NCI-H446 (cell line): ENCODE results near the gene GLRX2.
"Not testable (repeated sequence)": the region's sequence is repeated elsewhere in the genome, so short reads cannot be mapped to it uniquely, and the experiment has no call there.

ENCODE experiments used
- DNase-seq, 2 experiments: peaks; one replicate each; lab custom pipeline; 2025; lab: John Stamatoyannopoulos, UW

GLRX2 gene

DNA sequence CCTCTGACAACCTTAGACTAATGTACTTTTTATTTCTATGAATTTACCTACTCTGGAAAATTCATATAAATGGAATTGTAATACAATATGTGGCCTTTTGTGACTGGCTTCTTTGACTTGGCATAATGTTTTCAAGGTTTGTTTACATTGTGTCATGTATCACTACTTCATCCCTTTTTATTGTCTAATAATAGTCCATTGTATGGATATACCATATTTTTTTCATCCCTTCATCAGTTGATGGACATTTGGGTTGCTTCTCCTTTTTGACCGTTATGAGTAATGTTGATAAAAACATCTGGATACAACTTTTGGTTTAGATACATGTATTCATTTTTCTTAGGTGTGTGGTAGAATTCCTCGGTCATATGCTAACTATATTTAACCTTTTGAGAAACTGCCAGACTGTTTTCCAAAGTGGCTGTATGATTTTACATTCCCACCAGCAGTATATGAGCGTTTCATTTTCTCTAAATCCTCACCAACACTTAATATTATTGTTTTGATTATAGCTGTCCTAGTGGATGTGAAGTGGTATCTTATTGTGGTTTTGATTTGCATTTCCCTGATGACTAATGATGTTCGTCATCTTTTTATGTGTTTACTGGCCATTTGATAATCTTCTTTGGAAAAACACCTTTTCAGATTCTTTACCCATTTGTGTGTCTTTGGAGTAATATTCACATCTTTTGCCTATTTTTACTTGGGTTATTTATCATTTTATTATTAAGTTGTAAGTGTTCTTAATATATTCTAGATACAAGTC lies 42.3 kb downstream of the GLRX2 start:
- no peak for DNase-seq

DNA sequence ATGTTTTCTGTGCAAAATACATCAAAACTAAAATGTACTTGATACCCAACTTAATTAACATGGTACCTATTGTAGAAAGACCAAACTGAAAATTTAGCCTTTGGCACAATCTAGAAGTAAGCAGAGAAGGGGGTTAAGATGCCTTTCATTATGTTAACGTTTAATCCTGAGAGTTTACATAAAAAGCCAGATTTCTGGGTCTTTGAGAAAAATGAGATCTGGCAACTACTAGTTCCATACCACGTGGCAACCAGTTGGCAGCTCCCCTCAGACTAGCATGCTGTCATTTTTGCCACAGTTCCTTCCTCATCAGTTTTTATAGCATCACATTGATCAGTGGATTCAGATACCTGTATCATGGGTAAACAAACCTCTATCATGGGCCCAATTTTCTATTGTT lies 44.3 kb downstream of the GLRX2 start:
- DNase-seq, result peak; percentile 44 to 59

DNA sequence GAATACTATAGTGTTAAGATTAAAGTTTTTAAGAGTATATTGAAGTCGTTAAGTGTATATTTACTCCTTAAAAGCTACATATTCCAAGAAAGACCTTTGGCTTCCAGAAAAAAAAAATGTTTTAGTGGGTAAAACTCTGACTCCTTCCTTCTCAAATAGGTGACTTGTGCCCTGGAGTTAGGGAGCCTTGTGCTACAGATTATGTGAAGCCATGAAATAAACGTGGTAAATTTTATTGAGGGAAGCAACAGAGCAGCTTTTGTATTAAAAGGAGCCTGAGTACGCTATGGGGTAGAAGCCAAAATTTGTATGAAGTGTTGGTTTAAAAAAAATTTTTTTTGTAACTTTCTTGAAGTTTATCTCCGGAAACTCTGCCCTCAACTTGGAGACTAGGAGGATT lies 44.8 kb downstream of the GLRX2 start:
- peak in 1 of 2 experiments; percentile 17 for DNase-seq

DNA sequence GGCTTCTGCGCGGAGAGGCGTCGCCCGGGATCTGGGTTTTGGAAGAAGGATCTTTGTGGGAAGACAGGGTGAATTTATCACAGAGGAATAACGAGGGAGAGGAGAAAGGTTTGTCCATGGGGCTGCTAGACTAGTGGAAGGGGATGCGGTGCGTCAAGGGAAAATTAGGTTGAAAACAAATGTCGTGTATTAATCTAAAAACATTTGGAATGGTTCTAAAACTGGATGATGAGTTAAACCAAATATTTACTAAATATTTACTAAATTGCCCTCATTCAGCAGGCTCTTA lies 45.2 kb downstream of the GLRX2 start:
- no peak for DNase-seq

DNA sequence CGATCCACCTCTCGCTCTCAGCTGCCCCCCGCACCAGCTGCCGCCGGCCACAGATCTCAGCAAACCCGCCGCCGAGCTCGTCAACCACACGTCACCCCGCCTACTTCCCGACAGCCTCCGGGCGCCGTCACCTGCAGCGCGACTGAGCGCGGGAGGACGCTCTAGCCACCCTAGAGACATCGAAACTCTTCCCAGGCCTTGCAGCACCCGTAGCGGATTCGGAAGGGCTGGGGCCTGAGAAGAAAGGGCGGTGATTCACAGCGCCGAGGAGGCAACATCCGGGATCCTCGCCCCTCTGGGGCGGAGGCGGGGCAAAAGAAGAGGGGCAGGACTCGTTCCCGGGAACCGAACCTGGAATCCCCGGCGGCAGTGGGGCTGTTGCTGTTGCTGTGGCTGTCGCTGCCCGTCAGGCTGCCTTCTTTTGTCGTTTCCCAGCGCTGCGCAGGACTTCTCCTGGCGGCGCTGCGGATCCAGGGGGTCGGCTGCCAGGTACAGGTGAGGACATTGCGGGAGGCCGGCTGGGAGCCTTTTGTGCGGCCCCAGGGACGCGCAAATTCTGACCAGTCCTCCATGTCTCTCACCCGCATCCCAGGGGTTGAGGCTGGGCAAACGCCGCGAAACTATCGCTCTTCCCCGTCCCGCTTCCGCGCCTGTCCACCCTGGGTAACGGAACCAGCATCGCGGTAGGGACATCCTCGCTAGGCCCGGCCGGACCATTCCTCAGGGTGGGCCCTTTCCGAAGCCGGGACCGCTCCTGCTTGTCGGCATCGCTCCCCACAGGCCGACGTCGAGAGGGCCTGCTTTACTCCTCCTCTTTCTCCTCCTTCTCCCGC lies 45.7 kb downstream of the GLRX2 start, which contains the start of the genes RO60 and UCHL5:
RO60 (plus strand) TSS at position 331 of the 833 bp plus-strand sequence. CDS start 9,443 bp downstream, outside the sequence.
UCHL5 (minus strand) TSS at position 79 of the 833 bp plus-strand sequence. CDS start 100 bp downstream, outside the sequence.
- DNase-seq, result peak; percentile 97 to 99

DNA sequence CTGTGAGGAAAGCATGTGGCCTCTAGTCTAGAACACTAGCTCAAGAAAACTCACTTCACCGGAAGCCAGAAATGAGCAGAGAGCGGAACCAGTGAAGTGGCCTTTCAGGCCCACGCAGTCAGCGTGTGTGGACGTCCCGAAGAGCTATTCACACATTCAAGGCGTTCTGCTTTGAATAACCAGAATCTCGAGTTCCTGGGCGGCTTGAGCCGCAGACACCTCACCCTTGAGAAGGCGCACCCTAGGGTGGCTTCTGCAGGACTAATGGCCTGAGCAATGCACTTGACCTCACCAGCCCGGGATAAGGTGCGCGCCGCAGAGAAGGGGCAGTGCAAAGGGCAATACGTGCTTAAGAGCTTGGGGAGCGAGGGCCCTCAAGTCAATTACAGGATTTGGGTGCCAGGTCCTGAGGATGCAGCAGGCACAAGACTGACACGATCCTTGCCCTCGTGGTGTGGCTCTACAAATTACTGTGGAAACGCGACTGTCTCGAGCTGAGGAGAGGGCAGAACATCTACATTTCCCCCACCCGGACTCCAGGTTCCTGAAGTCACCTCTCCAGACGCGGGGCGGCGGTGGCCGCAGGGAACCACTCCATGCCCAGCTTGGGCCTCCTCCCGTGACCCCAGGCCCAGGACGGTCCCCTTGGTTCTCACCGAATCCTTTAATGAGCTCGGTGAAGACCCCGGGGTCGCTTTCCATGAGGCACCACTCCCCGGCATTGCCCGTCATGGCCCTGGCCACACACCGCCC lies 46.5 kb downstream of the GLRX2 start:
- peak; percentile 26 to 56 for DNase-seq

DNA sequence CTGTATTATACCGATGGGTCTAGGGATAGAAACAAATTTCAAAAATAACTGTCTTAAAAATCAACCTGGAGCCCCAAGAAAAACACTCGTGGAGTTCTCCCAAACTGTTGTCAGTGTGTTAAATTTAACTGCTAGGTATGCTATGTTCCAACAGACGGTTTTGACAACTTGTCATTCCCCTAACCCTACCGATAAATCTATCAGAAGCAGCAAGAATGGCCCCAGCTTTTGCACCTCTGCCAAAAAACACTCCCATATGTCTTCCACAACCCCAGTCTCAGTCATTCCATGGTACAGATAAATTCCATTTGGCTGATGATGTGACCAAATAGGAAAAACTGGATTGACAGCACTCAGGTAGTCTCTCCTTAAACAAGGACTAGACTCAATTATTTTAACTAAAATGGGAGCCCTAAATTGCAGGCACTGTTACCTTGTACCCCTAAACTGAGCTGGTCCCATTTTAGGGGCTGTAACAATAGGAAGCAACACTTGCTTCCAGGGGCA lies 51.0 kb downstream of the GLRX2 start:
- no peak for DNase-seq

DNA sequence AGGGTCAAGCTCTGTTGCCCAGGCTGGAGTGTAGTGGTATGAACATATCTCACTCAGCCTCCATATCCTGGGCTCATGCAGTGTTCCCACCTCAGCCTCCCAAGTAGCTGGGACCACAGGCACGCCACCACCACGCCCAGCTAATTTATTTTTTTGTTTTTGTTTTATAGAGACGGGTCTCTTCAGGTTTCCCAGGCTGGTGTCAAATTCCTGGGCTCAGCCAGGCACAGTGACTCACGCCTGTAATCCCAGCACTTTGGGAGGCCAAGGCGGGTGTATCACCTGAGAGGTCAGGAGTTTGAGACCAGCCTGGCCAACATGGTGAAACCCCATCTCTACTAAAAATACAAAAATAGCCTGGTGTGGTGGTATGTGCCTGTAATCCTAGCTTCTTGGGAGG lies 56.3 kb downstream of the GLRX2 start:
- not testable (repeated sequence) for DNase-seq
